Small intestine (tissue), 7 donors: ENCODE data around the gene KRTAP10-2. TPM values are rescaled to one million over a fixed set of nuclear protein-coding genes. Genes with fewer than 3 reads are reported as not detected.

Source experiments
- DNase-seq, 2 donors: peaks; one replicate each; pipeline versions ENCODE4 v3.0.0 to v3.0.0-alpha.2; 2013
- FAIRE-seq: peaks from 2 replicates; lab custom pipeline; 2012; peaks lifted over from hg19 to GRCh38; lab: Jason Lieb, UNC
- H3K27ac ChIP-seq, 3 donors: one replicate each; pipeline ENCODE4 v1.5.1; 2013; ENCODE audit warnings: low read length in 2 of 3, mild to moderate bottlenecking in 2 of 3, control low read depth in 1 of 3, inconsistent platforms in 1 of 3, low read depth in 1 of 3, moderate library complexity in 1 of 3
- H3K27me3 ChIP-seq, 3 donors: one replicate each; pipeline ENCODE4 v1.6.1; 2013; ENCODE audit warnings: low read length in 3 of 3, inconsistent platforms in 1 of 3; ENCODE audit not compliant: control insufficient read depth in 3 of 3, insufficient read depth in 3 of 3
- H3K36me3 ChIP-seq, 3 donors: one replicate each; pipeline ENCODE4 v1.6.1; 2013; ENCODE audit warnings: low read length in 3 of 3, inconsistent platforms in 1 of 3, low read depth in 1 of 3, mild to moderate bottlenecking in 1 of 3, moderate library complexity in 1 of 3; ENCODE audit not compliant: control insufficient read depth in 3 of 3, insufficient read depth in 2 of 3
- H3K4me1 ChIP-seq, 3 donors: one replicate each; pipeline ENCODE4 v1.6.1; 2013; ENCODE audit warnings: low read length in 2 of 3, inconsistent platforms in 1 of 3, low read depth in 1 of 3, mild to moderate bottlenecking in 1 of 3, moderate library complexity in 1 of 3; ENCODE audit not compliant: control insufficient read depth in 3 of 3, insufficient read depth in 2 of 3
- H3K4me3 ChIP-seq, 3 donors: one replicate each; pipeline ENCODE4 v1.5.1; 2013; ENCODE audit warnings: low read length in 3 of 3, control low read depth in 1 of 3, inconsistent platforms in 1 of 3, low read depth in 1 of 3, mild to moderate bottlenecking in 1 of 3, moderate library complexity in 1 of 3
- H3K9me3 ChIP-seq, 2 donors: one replicate each; pipeline ENCODE4 v1.6.1; 2013; ENCODE audit warnings: low read depth in 1 of 2, low read length in 1 of 2; ENCODE audit not compliant: control insufficient read depth in 2 of 2, insufficient read depth in 1 of 2
- WGBS, 3 donors: extraction: QIAGEN DNeasy Blood & Tissue Kit; methylation state at CpG; one replicate each; pipeline ENCODE4 v1.1.7; 2013; 5-methylcytosine and 5-hydroxymethylcytosine counted together
- polyA plus RNA-seq, 4 donors: library from polyadenylated mRNA; stranded (reverse) in 3 of 4; unstranded in 1 of 4; fragments of 200-250 nt in 3 of 4; fragments of 120-200 nt in 1 of 4; gene quantifications; one replicate each; pipeline versions ENCODE4 v1.2.1 to v1.2.3, GENCODE V29; 2013
- donor health status: healthy with polysubstance abuse.
- donor health status: control.
- donor health status: control.
- donor health status: Bipolar disorder and iron deficiency.
- donor health status: healthy.

KRTAP10-2 gene
- polyA plus RNA-seq, 4 donors, result not detected

GRCh38 chr21:44533121-44533890 lies 18.0 kb downstream of the KRTAP10-2 start:
- H3K27me3 ChIP-seq, result no peaks in the 10 kb centered on the region
- WGBS, 3 donors, result 89 to 91% (median 91%) methylated on average over 35 to 37 of the region's 37 CpGs

GRCh38 chr21:44532712-44533111 lies 18.6 kb downstream of the KRTAP10-2 start:
- H3K9me3 ChIP-seq, result no peaks in the 10 kb centered on the region
- 87 to 92% (median 89%) methylated on average over 16 of the region's 16 CpGs for WGBS, 3 donors
- H3K4me3 ChIP-seq, result no peak overlapping the region
- no peaks in the 10 kb centered on the region for H3K36me3 ChIP-seq
- H3K4me1 ChIP-seq, result no peaks in the 10 kb centered on the region
- H3K27me3 ChIP-seq, result no peaks in the 10 kb centered on the region
- no peak overlapping the region for H3K27ac ChIP-seq
- DNase-seq (no peak), FAIRE-seq (no peak)

More at GRCh38 chr21:44533121-44533890, 18.0 kb downstream of the KRTAP10-2 start:
- Histone ChIP-seq H3K4me3 (no peak overlapping the region), H3K9me3 (no peaks in the 10 kb centered on the region), H3K36me3 (no peaks in the 10 kb centered on the region), H3K27ac (no peak overlapping the region), H3K4me1 (no peaks in the 10 kb centered on the region)
- FAIRE-seq (no peak), DNase-seq (no peak)

GRCh38 chr21:44531606-44532564 lies 19.4 kb downstream of the KRTAP10-2 start:
- no peaks in the 10 kb centered on the region for H3K4me1 ChIP-seq
- FAIRE-seq (no peak), DNase-seq (no peak)
- 55 to 74% (median 67%) methylated on average over 29 to 30 of the region's 30 CpGs for WGBS, 3 donors
- no peaks in the 10 kb centered on the region for H3K36me3 ChIP-seq
- H3K27me3 ChIP-seq, result no peaks in the 10 kb centered on the region
- no peak overlapping the region for H3K27ac ChIP-seq
- no peak overlapping the region for H3K4me3 ChIP-seq
- no peaks in the 10 kb centered on the region for H3K9me3 ChIP-seq

- H3K4me3 ChIP-seq, result no peak overlapping the region
- WGBS, 3 donors, result 81 to 87% (median 85%) methylated on average over 23 of the region's 23 CpGs
- no peak for DNase-seq
These were observed 20.3 kb downstream of the KRTAP10-2 start for GRCh38 chr21:44530903-44531605.

GRCh38 chr21:44530221-44530902 lies 20.9 kb downstream of the KRTAP10-2 start:
- Histone ChIP-seq H3K36me3 (no peaks in the 10 kb centered on the region), H3K9me3 (no peaks in the 10 kb centered on the region), H3K4me1 (no peaks in the 10 kb centered on the region), H3K4me3 (no peak overlapping the region), H3K27ac (no peak overlapping the region), H3K27me3 (no peaks in the 10 kb centered on the region)
- WGBS, 3 donors, result 72 to 83% (median 81%) methylated on average over 7 of the region's 7 CpGs
- DNase-seq (no peak), FAIRE-seq (no peak)

More at GRCh38 chr21:44530903-44531605, 20.3 kb downstream of the KRTAP10-2 start:
- Histone ChIP-seq H3K27ac (no peak overlapping the region), H3K36me3 (no peaks in the 10 kb centered on the region), H3K9me3 (no peaks in the 10 kb centered on the region), H3K27me3 (no peaks in the 10 kb centered on the region), H3K4me1 (no peaks in the 10 kb centered on the region)
- FAIRE-seq, result no peak

- FAIRE-seq (no peak), DNase-seq (no peak)
- H3K4me3 ChIP-seq, result no peak overlapping the region
- H3K36me3 ChIP-seq, result no peaks in the 10 kb centered on the region
- 66 to 75% (median 72%) methylated on average over 22 to 23 of the region's 23 CpGs for WGBS, 3 donors
- no peaks in the 10 kb centered on the region for H3K9me3 ChIP-seq
- H3K27me3 ChIP-seq, result no peaks in the 10 kb centered on the region
- H3K27ac ChIP-seq, result no peak overlapping the region
- no peaks in the 10 kb centered on the region for H3K4me1 ChIP-seq
These were observed 21.7 kb downstream of the KRTAP10-2 start for GRCh38 chr21:44529503-44530125.

- Histone ChIP-seq H3K4me3 (no peak overlapping the region), H3K27ac (no peak overlapping the region), H3K36me3 (no peaks in the 10 kb centered on the region), H3K4me1 (no peaks in the 10 kb centered on the region), H3K27me3 (no peaks in the 10 kb centered on the region), H3K9me3 (no peaks in the 10 kb centered on the region)
- DNase-seq (no peak), FAIRE-seq (no peak)
- 87 to 89% (median 89%) methylated on average over 17 of the region's 17 CpGs for WGBS, 3 donors
These were observed 22.3 kb downstream of the KRTAP10-2 start for GRCh38 chr21:44529011-44529421.
